ENCODE results near the gene EEFSEC. TPM values are rescaled to one million over a fixed set of nuclear protein-coding genes. Genes with fewer than 3 reads are reported as not detected.

The EEFSEC gene
- polyA plus RNA-seq, 1 donor from 2014 or later = 4.6 TPM

DNA sequence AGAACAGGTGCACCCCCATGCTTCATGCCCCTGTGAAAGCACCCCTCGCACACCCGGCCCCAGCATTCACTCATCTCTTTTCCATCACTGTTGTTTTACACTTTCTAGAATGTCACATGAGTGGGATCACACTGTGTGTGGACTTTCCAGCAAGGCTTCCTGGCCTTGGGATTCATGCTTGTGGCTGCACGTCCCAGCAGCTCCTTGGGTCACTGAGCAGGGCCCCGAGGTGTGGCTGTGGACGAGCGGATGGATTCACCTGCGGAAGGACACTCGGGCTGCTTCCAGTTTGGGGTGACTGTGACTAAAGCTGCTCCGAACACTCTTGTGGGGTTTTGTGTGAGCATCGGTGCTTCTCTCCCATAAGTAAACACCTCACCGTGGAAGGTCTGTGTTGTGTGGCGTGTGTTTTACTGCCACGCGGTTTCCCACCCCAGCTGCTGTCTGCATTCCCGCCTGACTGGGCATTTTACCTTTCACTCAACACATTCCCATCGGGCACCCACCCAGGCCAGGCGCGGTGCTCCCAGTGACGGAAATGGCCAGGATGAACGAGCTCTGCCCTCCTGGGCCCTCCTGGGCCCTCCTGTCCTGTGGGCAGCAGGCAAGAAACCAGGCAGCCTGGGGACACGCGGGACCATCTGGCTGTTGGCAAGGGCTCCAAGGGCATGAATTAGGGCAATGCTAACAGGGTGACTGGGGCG is 272.0 kb downstream of the EEFSEC start:
- no peak for TF ChIP-seq POLR2AphosphoS5 (IDR thresholded peaks at IDR 0.05)
- TF ChIP-seq EP300 (conservative IDR thresholded peaks at IDR 0.05; ENCODE audit: poor library complexity, severe bottlenecking) = no peak
- TF ChIP-seq REST (IDR thresholded peaks at IDR 0.05; ENCODE audit: borderline replicate concordance) = no peak
- no peak for TF ChIP-seq EZH2 (IDR thresholded peaks at IDR 0.05; ENCODE audit: borderline replicate concordance, insufficient read depth, low read length, poor library complexity, severe bottlenecking)
- TF ChIP-seq, protein P1, sequence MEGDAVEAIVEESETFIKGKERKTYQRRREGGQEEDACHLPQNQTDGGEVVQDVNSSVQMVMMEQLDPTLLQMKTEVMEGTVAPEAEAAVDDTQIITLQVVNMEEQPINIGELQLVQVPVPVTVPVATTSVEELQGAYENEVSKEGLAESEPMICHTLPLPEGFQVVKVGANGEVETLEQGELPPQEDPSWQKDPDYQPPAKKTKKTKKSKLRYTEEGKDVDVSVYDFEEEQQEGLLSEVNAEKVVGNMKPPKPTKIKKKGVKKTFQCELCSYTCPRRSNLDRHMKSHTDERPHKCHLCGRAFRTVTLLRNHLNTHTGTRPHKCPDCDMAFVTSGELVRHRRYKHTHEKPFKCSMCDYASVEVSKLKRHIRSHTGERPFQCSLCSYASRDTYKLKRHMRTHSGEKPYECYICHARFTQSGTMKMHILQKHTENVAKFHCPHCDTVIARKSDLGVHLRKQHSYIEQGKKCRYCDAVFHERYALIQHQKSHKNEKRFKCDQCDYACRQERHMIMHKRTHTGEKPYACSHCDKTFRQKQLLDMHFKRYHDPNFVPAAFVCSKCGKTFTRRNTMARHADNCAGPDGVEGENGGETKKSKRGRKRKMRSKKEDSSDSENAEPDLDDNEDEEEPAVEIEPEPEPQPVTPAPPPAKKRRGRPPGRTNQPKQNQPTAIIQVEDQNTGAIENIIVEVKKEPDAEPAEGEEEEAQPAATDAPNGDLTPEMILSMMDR (IDR thresholded peaks at IDR 0.05; ENCODE audit: poor library complexity, severe bottlenecking) = no peak
- no peak for TF ChIP-seq SMC3 (conservative IDR thresholded peaks at IDR 0.05; ENCODE audit: poor library complexity)
- no peak for TF ChIP-seq TAF1 (IDR thresholded peaks at IDR 0.05; ENCODE audit: low read depth)
- TF ChIP-seq RAD21 (conservative IDR thresholded peaks at IDR 0.05) = no peak
- TF ChIP-seq MXI1 (conservative IDR thresholded peaks at IDR 0.05; ENCODE audit: poor library complexity, severe bottlenecking) = no peak
- H3K4me2 ChIP-seq (ENCODE audit: low read length) = no peak overlapping the region
- H3K27me3 ChIP-seq (ENCODE audit: insufficient read depth, low read depth, low read length) = peaks cover 7% of the 10 kb centered on the region
- no peaks in the 10 kb centered on the region for H3F3A ChIP-seq (ENCODE audit: insufficient read depth, low read length, poor library complexity, severe bottlenecking)
- no peak overlapping the region for H2AFZ ChIP-seq (ENCODE audit: low read depth, low read length)
- no peak overlapping the region for H3K4me3 ChIP-seq (ENCODE audit: low read length)
- H3K9me2 ChIP-seq (ENCODE audit: insufficient read depth, low read length) = no peaks in the 10 kb centered on the region
- H3K9me3 ChIP-seq (ENCODE audit: low read length) = no peaks in the 10 kb centered on the region
- no peak overlapping the region for H3K27ac ChIP-seq (ENCODE audit: low read length)
- no peak overlapping the region for H3K9ac ChIP-seq (ENCODE audit: low read length)
- no peaks in the 10 kb centered on the region for H3K36me3 ChIP-seq (ENCODE audit: insufficient read depth, low read length)
- no peaks in the 10 kb centered on the region for H3K79me2 ChIP-seq (replicated peaks; ENCODE audit: insufficient read depth, low read length)
- no peaks in the 10 kb centered on the region for H4K20me1 ChIP-seq (ENCODE audit: insufficient read depth)

GRCh38 chr3:128425846-128426127 is 272.5 kb downstream of the EEFSEC start:
- Histone ChIP-seq H3K9me2 (ENCODE audit: insufficient read depth, low read length) (no peaks in the 10 kb centered on the region), H3K4me2 (ENCODE audit: low read length) (no peak overlapping the region), H2AFZ (ENCODE audit: low read depth, low read length) (no peak overlapping the region), H3F3A (ENCODE audit: insufficient read depth, low read length, poor library complexity, severe bottlenecking) (no peaks in the 10 kb centered on the region), H4K20me1 (ENCODE audit: insufficient read depth) (no peaks in the 10 kb centered on the region), H3K27ac (ENCODE audit: low read length) (no peak overlapping the region), H3K4me3 (ENCODE audit: low read length) (no peak overlapping the region), H3K79me2 (replicated peaks; ENCODE audit: insufficient read depth, low read length) (no peaks in the 10 kb centered on the region), H3K9ac (ENCODE audit: low read length) (no peak overlapping the region), H3K27me3 (ENCODE audit: insufficient read depth, low read depth, low read length) (peaks cover 7% of the 10 kb centered on the region), H3K9me3 (ENCODE audit: low read length) (no peaks in the 10 kb centered on the region), H3K36me3 (ENCODE audit: insufficient read depth, low read length) (no peaks in the 10 kb centered on the region)
- TF ChIP-seq, protein P1 (IDR thresholded peaks at IDR 0.05; ENCODE audit: poor library complexity, severe bottlenecking) = no peak
- no peak for TF ChIP-seq REST (IDR thresholded peaks at IDR 0.05; ENCODE audit: borderline replicate concordance)
- no peak for TF ChIP-seq MXI1 (conservative IDR thresholded peaks at IDR 0.05; ENCODE audit: poor library complexity, severe bottlenecking)

Data from neural cell (in vitro differentiated cells).